Activated CD4-positive, alpha-beta T cell treated with anti-CD3 and anti-CD28 coated beads, Interleukin-2, amount 50 U/mL, for 4 hours (primary cell): ENCODE results near the gene WDFY2.
"Not testable (repeated sequence)": the region's sequence is repeated elsewhere in the genome, so short reads cannot be mapped to it uniquely, and the experiment has no call there.

Experiments used
- DNase-seq, 2 experiments: peaks; one replicate each; pipeline ENCODE4 v3.0.0-alpha.2; 2020

Gene WDFY2

DNA sequence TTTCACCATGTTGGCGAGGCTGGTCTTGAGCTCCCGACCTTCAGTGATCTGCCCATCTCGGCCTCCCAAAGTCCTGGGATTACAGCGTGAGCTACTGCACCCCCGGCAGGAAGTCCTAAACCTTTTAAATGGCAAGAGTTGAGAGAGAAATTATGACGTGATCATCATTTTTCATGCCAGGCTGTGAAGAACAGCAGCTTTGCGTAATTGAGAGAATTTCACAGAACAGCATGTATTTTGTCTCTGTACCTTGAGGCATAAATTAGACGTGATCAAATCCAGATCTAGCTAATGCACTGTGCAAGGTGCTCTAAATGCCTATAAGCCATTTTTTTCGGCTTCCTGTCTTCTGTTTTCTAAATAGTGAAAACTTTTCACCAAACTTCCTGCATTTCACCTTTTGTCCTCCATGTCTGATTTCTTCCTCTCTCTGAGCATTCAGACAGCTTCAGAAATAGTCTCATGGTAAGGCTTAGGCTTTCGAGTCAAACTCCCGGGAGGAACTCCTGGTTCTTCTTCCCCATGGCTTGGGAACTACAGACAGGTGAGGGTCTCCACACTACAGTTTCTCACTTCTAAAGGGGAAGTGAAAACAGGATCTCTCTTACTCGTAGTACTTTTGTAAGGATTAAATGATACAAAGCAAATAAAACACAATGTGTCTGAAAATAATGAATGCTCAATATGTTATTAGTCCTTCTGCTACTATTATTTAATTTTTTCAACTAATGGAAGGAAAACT lies 51.0 kb downstream of the WDFY2 start:
- no peak for DNase-seq

DNA sequence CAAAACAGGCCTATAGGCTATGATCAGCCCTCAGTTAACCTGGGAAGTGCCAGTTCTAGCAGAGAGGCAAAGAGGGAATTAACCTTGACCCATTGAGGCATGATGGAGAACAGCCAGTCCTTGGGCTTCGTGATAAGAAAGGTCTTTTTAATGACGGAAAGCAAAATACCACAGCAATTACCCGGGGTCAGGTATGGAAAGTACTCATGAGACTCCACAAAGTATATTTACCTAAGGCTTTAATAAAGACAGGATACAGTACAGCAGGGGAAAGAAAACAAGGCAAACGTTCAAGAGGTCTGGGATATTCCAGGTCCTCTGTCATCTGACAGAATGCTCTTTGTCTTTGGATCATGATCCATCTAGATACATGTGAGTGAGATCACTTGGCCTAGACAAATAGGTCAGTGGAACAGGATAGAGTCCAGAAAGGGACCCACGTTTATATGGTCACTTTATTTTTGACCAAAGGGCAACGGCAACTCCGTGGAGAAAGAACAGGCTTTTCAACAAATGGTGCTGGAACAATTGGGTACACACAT lies 52.2 kb downstream of the WDFY2 start:
- no peak for DNase-seq

DNA sequence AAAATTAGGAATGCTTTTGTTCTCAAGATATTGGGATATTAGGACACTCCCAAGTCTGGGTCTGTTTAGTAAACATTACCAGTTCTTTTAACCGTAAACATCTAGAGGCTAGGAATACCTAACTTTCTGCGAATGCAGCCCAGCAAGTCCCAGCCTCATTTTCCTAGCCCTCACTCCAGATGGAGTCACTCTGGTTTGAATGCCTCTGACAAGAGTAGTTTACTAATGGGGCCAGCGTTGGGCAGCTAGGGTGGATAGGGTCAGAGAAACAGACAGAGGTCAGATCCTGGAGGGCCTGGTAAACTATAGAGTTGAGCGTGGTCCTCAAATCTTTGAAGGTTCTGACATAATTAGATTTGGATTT lies 53.6 kb downstream of the WDFY2 start:
- DNase-seq: no peak

DNA sequence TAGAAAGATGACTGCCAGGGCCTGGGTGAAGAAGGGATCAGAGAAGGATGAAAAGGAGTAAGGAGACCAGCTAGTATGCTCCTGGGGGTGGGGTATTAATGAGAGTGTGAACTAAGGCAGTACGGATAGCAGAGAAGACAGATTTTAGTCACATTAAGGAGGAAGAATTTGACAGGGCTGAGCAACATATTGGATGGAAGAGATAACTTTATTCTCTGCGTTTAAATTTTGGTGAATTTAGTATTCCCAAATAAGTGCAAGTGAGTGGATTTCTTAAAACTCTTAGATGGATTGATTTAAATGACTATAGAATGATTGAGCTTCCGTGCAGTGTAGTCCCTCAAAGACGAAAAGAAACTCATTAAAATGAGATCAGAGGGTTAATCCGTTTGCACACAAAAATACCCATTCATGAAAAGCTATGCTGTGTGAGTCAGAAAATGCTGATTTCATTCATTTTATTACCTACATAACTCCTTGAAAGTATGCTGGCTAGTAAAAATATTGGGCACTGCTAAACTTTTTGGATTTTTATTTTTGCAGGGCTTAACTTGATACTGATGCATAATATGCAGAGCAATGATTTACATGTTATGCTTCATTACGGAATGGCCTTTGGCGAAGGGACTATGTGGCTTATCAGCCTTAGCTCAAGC lies 54.1 kb downstream of the WDFY2 start:
- DNase-seq: no peak

DNA sequence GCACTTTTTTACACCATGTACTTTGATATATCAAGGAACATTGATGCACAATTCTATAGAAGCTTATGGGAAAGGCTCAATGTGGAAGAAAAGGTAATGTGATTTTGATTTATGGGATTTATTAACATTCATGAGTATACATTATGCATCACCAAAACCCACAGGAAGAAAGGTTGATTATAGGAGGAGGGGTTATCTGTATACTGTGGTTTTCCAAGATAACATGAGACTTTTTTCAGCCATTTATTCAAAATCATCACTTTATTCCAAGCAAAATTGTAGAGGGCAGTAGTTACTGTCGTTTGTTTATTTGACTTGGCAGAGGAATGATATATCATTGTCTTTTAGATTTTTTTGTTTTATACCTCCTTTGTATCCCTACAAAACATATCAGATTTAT lies 54.9 kb downstream of the WDFY2 start:
- DNase-seq: no peak

DNA sequence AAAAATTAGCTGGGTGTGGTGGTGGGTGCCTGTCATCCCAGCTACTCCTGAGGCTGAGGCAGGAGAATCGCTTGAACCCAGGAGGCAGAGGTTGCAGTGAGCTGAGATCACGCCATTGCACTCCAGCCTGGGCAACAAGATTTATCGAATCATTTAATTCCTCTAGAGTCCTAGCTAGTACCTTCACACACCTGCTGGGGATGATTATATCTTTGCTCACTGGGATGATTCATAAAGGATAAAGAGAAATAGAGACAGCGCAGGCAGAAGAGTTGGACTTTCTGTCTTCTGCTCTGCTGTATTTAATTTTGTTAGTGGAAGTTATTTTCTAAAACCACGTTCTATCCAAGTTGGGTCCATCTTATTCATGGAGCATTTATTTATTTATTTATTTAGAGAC lies 56.4 kb downstream of the WDFY2 start:
- not testable (repeated sequence) for DNase-seq

DNA sequence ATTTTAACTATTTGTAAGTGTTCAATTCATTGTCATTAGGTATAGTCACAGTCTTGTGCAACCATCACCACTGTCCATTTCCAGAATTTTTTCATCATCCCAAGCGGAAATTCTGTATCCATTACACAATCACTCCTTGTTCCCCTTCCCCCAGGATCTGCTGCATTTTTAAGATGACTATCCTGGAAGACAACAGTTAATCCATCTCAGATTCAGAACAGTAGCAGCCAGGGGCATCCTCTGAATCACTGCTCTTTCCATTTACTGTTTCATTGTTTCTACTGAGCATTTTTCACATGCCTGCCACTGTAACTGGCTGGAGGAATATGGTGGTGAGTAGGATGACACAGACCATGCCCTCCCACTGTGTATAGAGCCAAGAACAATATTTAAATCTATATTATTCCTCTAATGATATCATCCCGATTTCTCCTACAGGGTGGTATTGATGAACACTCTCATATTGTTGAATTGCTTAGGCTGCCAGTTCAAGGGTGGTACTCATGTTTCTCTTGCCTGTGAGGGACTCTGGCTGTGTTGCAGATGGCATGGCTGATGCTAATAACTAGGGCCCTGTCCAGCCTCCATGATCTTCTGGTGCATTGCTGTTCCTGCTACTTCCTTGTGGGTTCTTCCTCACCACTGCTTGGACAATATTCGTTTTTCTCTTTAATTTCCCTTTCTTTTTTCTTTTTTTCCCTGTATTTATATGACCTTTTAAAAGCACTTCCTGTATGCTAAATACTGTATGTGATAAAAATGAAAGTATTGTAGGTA lies 59.0 kb downstream of the WDFY2 start:
- no peak for DNase-seq

DNA sequence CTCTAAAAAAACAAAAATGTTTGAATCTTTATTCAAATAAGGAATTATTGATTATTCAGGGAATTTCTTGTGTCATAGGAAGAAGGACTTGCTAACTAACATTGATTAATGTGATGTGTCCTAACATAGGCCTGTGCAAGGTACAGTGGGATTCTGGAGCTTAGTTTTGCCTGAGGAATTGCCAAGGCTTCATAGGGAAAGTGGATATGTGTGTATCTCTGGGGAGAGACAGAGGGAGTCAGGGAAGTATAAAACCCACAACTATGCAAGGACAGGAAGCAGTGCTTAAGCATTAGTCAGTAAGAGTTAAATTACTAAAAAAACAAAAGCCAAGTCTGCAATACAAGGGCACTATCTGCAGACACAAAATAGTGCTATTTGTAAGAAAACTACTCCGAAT lies 59.6 kb downstream of the WDFY2 start:
- DNase-seq: no peak

DNA sequence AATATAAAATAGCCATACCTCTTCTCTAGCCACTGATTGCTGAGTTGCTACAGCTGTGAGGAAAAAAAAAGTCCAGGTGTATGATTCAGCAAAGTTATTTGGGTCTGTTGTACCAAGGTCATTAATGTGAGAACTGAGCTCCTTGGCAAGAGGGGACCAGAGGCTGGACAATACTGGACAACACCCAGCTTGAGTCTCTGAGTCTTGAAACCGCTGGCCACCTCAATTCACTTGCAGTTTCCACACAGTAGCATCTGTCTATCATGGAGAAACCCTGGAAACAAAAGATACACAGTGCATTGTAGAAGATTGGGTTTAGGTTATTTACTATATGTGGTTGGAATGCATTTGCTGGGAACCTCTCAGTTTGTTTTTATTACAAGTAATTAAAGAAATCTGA lies 60.4 kb downstream of the WDFY2 start:
- no peak for DNase-seq

DNA sequence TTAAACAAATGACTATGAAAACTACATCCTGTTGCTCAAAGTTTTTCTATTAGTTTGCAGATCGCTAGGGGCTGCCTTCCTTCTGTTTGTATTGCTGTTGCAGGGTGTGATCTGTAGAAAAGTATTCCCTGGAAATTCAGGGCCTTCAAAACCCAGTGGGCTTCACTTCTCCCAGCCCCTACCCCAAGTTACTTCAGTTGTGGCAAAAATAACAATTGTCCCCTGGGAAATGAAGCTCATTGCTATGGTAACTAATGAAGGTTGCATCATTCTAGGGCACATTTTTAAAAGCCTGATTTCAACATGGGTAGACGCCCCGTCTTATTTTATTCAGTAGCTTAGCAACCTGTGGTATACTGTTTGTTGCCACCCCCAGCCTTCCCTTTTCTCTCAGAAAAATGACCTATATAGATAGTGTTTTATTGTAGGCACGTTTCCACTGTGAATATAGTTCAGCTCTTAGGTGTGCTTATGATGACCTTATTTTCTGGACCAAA lies 60.9 kb downstream of the WDFY2 start:
- DNase-seq: no peak

DNA sequence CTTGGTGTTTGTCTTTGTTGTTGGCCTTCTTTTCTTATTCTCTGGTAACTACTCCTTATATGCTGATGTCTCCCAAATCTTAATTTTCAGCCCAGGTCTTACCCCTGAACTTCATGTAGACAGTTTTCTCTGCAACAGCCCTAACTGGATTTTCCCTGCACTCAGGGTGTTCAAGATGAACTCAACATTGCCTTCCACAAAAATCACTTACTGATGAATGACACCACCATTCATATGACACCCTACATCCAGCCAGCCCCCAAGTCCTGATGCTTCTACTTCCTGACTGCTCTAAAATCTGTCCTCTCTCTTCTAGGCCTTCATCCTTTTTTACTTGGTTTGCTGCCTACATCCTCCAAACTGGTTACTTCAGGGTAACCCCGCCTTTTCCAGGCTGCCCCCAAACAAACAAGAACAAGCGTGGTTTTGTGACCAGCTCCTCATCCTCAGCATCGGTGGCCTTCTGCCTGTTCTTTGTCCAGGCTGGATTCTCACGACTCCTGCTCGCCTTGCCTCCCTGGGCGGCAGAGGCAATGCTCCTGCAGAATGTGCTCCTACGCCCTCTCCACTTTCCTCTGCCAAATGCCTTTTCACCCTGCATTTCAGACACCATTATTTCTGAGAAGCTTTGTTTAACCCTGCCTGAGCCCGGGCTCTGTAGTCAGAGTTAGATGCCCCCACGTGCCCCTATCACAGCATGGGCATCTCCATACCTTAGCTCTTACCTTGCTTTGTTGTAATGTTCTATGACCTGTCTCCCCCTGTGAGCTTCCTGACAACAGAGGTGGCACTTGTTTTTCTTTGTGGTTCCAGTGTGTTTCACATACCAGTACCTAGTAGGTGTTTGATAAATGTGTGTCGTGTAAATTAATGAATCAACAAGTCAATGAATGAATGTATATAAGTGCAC lies 61.8 kb downstream of the WDFY2 start:
- no peak for DNase-seq

DNA sequence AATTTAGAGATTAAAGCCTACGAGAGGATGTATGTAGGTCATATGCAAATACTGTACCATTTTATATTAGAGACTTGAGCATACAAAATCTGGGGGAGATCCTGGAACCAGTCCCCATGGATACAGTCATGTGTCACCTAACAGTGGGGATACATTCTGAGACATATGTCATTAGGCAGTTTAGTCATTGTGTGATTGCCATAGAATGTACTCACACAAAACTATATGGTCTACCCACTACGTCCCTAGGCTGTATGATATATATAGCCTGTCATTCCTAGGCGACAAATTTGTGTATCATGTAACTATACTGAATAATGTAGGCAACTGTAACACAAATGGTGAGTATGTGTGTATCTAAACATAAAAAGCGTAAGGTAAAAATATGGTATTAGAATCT lies 62.8 kb downstream of the WDFY2 start:
- DNase-seq: no peak

DNA sequence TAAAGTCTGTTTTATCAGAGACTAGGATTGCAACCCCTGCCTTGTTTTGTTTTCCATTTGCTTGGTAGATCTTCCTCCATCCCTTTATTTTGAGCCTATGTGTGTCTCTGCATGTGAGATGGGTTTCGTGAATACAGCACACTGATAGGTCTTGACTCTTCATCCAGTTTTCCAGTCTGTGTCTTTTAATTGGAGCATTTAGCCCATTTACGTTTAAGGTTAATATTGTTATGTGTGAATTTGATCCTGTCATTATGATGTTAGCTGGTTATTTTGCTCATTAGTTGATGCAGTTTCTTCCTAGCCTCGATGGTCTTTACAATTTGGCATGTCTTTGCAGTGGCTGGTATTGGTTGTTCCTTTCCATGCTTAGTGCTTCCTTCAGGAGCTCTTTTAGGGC lies 67.9 kb downstream of the WDFY2 start:
- not testable (repeated sequence) for DNase-seq

DNA sequence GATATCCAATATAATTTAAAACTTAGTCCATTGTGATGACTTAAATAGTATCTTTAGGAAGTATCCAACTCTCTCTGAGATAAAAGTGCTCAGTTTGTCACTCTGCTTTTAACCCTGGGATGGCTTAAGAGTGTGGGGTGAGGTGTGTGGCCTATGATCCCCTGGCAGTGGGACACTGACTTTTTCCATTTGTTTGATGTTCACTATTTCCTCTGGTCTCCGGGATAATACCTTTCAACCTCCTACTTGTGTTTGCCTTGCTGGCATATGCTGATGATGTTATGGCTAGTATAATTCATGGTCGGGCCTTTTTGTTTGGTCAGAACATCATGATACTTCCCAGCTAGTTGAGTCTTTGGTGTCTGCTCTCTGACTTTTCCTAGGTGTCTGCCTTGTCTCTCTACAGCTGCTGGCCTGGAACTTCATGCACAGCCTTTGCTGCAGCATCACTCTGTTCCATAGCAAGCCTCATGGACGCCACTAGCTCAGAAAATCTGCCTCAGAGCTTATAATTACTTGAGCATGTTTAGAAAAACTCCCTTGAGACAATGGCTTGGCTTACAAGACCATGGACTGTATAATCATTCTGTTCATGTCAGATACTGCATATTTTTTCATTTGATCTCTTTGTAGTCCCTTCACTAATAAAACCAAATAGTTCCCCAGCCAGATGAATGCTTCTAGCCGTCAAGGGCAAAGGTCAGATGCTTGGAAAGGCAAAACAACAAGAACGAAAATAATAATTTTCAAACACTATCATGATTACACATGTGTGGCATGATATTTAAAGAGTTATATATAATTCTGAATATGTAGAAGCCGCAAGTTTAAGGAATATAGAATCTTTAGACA lies 75.2 kb downstream of the WDFY2 start:
- no peak for DNase-seq

DNA sequence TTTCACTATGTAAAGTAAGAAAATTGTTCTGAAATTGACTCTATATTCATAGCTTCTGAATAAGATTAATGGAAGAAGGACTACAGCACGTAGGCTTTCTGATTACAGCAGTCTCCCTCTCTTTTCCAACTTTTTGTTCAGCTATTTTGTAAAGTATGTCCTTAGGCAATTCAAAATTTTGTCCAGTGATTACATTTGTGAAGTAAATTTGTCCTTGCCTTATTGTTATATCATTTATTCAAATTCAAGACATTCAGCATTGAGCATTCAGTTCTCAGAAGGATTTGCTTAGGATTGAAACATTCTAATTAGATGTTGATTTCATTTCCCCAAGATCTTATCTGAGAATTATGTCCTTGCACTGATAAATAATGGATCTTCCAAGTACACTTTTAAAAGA lies 76.6 kb downstream of the WDFY2 start:
- DNase-seq: no peak

DNA sequence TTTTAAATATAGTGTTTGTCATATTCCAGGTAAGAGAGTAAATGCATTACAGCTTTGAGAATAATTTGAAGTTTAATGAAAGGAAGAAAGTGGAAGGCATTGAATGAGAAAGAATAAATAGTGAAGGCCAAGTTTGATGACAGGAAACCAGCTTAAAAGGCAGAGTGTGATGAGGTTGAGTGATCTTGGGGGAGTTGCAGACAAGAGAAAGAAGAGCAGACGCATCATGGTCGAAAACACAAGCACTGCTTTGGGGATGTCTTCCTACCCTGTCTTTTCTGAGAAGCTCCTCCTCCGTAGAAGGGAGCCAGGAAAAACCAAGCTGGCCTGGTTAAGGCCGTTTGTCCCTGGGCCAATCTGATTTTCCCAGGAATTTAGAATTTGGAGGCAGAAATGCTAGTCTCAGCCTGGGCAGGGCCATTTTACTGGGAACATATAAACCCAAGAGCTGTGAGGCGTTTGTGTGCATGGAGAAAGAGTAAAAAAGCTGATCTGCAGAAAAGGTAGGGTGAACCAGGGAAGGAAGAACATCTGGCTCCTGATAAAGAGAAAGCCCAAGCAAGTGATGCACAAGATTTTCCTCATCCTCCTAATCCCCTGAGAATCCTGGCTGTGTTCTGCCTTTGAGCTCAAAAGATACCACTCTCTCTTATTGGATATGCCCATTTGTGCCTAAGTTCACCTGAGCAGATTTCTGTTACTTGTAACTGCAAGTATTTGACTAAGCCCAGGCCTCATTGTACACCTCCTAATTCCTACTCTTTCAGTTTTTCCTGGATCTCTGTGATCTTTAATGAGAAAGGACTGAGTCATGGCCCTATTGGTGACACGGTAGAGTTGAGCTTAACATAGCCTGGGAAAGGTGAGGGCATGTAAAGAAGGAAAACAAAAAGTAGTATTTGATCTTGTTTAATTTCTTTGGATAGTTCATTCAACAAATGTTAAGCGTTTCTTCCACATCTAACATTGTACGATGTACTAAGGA lies 80.0 kb downstream of the WDFY2 start:
- no peak for DNase-seq

DNA sequence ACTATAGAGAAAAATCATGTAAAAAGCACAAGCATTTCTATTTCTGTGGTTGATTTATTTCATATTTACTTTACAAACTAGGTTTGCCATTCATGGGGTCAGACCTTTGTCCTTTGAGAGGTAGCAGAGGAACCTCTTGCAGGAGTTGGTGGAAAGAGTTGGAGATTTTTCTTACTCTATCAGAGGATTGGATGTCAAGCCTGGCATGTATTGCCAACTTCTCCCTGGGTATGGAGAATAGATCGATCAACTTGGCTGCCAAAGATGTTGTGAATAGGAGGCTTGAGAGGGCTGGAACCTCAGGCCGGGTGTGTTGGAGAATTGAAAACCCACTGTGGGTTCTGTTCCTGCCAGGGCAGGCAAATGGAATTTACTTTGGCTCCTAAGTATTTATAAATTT lies 81.2 kb downstream of the WDFY2 start:
- DNase-seq: no peak

DNA sequence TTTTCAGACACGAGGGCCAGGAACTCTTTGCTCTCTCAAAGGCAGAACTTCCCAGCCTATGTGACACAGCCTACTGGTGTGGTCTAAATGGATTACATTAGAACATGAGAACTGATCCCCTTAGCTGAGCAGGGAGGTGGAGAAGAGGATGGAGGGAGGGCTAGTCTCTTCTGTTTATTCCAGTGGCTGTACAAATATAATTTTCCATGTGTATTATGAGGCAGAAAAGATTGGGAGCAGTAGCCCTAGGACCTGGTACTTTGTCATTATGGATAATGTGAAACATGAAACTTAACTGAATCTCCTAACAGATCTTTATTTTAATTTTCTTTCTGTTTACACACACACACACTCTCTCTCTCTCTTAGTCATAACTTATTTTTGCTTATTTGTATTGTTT lies 82.1 kb downstream of the WDFY2 start:
- DNase-seq: no peak

DNA sequence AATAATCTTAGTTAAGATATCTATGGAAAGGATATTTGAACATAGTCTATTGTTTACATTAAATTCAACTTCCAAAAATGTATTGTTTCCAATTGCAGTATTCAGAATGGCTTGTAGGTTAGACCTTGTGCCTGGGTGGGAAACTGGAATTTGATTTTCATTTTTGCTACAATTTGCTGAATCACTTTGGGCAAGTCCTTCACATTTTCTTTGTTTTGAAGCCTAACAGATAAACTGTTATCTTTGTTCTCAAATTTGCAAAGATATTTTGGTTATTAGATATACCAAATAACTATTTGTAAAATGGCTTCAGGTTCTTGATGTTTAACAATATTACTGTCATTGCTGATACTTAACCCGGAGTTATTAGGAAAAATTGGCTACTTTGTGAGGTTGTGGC lies 82.6 kb downstream of the WDFY2 start:
- no peak for DNase-seq

DNA sequence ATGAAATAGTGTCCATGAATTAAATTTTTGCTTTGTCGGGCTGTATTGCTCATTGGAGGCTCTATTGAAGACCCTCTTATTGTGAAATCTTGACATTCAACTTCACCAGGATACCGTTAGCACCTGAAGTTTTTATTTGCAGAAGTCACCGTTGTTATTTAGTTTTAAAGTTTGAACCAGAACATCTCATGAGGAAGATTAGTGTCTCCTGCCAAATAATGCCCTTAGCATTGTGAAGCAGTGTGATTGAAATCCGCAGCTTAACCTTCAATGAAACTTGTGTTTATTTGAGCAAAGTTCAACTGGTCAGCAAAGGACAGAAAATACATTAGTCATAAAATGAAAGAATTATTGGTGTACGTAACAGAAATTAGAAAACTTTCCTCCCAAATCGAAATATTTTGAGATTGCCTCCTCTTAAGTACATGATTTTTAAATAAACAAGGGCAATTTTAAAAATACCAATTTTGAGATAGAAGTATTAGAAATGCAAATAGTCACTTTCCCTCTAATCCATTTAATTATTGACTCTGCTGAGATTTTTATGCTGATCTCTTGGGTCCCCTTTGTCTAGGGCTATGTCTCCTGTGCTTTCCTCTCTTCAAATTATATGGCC lies 84.4 kb downstream of the WDFY2 start:
- DNase-seq: no peak
